Stimulated activated CD4-positive, alpha-beta T cell treated with anti-CD3 and anti-CD28 coated beads, Interleukin-4, amount 100 ng/mL, for 4 hours (primary cell): ENCODE results near the gene POFUT2.

Experiments used
- DNase-seq, 2 experiments: peaks; one replicate each; pipeline ENCODE4 v3.0.0-alpha.2; 2020

The POFUT2 gene

GRCh38 chr21:45246386-45247320 is 41.0 kb downstream of the POFUT2 start:
- DNase-seq, result no peak

GRCh38 chr21:45244799-45245340 is 42.8 kb downstream of the POFUT2 start:
- DNase-seq, result no peak

DNA sequence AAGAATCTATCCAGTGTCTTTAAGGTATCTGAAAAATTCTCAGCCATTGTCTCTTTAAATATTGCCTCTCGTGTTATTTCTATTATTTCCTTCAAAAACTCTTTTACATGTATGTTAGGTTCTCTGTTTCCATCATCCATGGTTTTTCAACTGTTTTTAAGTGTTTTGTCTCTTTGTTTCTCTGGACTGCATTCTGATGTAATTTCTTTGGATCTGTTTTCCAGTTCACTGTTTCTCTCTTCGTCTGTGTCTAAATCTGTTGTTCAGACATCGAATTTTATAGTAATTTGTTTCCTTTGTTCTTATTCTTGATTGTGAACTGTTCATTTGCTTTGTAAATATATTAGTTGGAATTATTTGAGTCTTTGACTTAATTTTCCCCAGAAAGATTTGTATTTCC is 44.1 kb downstream of the POFUT2 start:
- DNase-seq, result no peak

- DNase-seq, result no peak
Observed at GRCh38 chr21:45241357-45241756, 46.3 kb downstream of the POFUT2 start.

DNA sequence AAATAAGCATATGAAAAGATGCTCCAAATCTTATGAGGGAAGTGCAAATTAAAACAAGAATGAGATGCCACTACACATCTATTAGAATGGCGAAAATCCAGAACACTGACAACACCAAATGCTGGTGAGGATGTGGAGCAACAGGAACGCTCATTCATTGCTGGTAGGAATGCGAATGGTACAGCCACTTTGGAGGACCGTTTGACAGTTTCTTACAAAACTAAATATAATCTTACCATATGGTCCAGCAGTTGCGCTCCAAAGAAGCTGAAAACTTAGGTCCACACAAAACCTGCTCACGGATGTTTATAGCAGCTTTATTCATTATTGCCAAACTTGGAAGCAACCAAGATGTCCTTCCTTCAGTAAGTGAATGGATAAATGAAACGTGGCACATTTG is 50.3 kb downstream of the POFUT2 start:
- no peak for DNase-seq

- no peak for DNase-seq
Observed at GRCh38 chr21:45236481-45236880, 51.2 kb downstream of the POFUT2 start.

DNA sequence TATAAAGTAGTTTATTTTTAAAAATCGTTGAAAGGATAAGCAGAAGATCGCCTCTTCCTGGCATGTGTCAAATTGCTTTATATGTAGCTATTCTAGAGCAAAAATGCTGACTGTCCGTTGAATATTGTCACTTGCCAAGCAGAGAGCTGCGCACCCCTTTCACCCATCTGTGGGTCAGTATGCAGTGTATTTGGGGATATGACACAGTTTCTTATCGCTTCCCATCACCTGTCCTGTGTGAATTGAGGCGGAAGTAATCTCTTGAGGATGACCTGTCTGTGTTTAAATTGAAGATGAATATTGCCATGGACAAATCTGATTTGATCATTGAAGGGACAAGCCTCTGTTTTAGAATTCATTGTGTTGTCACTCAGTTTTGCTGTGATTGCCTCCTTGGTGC is 52.2 kb downstream of the POFUT2 start:
- DNase-seq, result no peak

- DNase-seq, result no peak
Observed at GRCh38 chr21:45234965-45235364, 52.7 kb downstream of the POFUT2 start.

GRCh38 chr21:45234127-45234526 is 53.6 kb downstream of the POFUT2 start:
- no peak for DNase-seq

GRCh38 chr21:45231705-45232104 is 56.0 kb downstream of the POFUT2 start:
- DNase-seq, result no peak

- DNase-seq, result no peak
Observed at GRCh38 chr21:45228656-45229240, 58.9 kb downstream of the POFUT2 start.

DNA sequence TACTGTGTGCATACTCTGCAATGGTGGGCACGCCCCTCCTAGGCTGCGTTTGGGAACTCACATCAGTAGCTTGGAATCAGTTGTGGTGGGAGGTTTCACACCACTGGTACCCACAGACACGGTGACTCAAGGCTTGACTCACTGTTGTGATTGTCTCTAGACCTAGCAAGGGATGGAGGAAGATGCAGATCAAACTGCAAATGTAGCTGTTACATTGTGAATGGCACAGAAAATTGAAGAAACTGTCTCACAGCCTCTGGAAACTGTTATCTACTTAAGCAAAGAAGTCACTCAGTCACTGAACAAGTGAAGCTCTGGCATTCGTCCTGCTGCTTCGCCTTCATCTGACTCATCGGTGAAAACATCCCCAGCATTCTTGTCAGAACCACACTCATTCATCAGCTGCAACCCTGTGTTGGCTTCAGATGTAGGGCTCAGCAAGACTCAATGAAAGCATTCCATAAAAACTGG is 59.5 kb downstream of the POFUT2 start:
- DNase-seq, result peak; percentile 50 to 68

DNA sequence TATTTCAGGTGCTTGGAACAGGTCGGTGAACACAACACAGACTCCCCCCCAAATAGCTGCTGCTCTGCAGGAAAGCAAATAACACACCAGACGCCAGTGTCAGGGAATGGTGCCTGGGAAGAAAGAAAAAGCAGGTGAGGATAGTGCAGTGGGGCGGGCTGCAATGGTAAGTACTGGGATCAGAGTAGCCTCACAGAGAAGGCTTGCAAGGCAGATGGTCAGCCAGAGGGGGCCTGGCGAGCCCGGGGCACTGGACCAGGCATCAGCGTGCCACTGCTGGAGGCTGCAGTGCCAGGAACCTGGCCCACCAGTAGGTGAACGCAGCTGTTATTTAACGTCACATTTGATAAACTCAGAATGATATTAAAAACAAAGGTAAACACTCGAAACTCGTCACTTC is 60.0 kb downstream of the POFUT2 start:
- no peak for DNase-seq

- peak in 1 of 2 experiments; percentile 17 for DNase-seq
Observed at GRCh38 chr21:45226540-45227326, 61.0 kb downstream of the POFUT2 start.

DNA sequence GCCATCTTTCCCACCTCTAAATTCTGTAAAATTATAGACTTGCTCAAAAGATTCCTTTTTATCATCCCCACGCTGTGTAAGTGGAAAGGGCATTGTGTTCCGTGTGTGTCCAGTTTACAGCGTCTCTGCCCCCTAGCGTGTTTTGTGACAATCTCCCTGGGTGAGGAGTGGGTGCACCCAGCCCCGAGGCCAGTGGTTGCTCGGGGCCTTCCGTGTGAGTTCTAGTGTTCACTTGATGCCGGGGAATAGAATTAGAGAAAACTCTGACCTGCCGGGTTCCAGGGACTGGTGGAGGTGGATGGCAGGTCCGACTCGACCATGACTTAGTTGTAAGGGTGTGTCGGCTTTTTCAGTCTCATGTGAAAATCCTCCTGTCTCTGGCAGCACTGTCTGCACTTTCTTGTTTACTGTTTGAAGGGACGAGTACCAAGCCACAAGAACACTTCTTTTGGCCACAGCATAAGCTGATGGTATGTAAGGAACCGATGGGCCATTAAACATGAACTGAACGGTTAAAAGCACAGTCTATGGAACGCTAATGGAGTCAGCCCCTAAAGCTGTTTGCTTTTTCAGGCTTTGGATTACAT is 61.9 kb downstream of the POFUT2 start:
- DNase-seq, result no peak

- DNase-seq, result no peak
Observed at GRCh38 chr21:45225041-45225740, 62.5 kb downstream of the POFUT2 start.

DNA sequence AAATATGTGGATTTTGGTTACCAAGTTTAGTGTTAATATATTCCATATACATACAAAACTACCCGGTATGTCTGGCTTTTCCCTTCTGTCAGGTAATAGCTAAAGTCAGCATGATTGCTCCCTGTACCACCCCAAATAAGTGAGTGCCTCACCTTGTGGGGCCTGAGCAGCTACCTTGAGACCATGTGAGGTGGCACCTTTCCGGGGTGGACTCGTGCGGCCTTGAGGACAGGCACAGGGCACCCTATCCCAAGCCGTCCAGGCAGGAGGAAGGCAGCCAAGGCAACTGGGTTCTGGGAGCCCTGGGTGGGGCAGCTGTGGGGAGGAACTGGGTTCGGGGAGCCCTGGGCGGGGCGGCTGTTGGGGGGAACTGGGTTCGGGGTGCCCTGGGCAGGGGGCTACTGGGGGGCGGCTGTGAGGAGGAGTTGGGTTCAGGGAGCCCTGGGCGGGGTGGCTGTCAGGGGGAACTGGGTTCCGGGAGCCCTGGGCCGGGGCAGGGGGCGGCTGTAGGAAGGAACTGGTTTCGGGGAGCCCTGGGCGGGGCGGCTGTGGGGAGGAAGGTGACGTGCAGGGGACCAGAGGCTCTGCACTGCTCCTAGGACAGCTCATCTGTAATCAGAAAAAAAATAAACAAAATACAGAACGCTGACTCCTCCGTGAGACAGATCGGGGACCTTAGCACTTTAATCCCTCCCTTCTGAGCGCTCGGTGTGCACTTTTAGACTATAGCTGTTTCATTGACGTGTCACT is 63.3 kb downstream of the POFUT2 start:
- DNase-seq, result peak; percentile 22 to 34

- DNase-seq, result no peak
Observed at GRCh38 chr21:45223236-45224185, 64.2 kb downstream of the POFUT2 start.

DNA sequence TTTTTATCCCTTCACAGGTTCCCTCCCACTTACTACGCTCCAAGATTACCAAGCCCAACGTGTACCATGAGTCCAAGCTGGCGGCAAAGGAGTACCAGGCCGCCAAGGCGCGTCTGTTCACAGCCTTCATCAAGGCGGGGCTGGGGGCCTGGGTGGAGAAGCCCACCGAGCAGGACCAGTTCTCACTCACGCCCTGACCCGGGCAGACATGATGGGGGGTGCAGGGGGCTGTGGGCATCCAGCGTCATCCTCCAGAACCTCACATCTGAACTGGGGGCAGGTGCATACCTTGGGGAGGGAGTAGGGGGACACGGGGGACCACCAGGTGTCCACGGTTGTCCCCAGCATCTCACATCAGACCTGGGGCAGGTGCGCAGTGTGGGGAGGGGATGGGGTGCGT is 65.7 kb downstream of the POFUT2 start:
- no peak for DNase-seq
